GOT3 (cell line): ENCODE measurements around the gene PAOX.
"Not testable (repeated sequence)": the region's sequence is repeated elsewhere in the genome, so short reads cannot be mapped to it uniquely, and the experiment has no call there.

Source experiments
- DNase-seq: peaks from one replicate; lab custom pipeline; 2025; ENCODE audit warnings: mixed read lengths; lab: John Stamatoyannopoulos, UW

The PAOX gene

GRCh38 chr10:133385214-133385613, 6.2 kb downstream of the PAOX start:
- no peak for DNase-seq

- DNase-seq = not testable (repeated sequence)
Measured at GRCh38 chr10:133386951-133387350, 7.9 kb downstream of the PAOX start.

GRCh38 chr10:133388236-133388972, 9.3 kb downstream of the PAOX start:
- no peak for DNase-seq

- DNase-seq = no peak
Measured at GRCh38 chr10:133388973-133389818, 10.1 kb downstream of the PAOX start.

- DNase-seq = no peak
Measured at GRCh38 chr10:133390597-133391248, 11.7 kb downstream of the PAOX start.

- no peak for DNase-seq
Measured at GRCh38 chr10:133391249-133391635, 12.2 kb downstream of the PAOX start.

GRCh38 chr10:133391761-133392518, 12.9 kb downstream of the PAOX start:
- DNase-seq = no peak

- DNase-seq = no peak
Measured at GRCh38 chr10:133393401-133394063, 14.5 kb downstream of the PAOX start.

GRCh38 chr10:133394064-133394663, 15.1 kb downstream of the PAOX start, which contains the start of gene MTG1:
TSS of gene MTG1 (plus strand) at chr10:133394157. CDS start at chr10:133394221, 64 bp downstream.
- peak; percentile 92 for DNase-seq

GRCh38 chr10:133394801-133395221, 15.7 kb downstream of the PAOX start:
- no peak for DNase-seq

- no peak for DNase-seq
Measured at GRCh38 chr10:133396035-133396624, 17.1 kb downstream of the PAOX start.

GRCh38 chr10:133397938-133398337, 18.9 kb downstream of the PAOX start:
- DNase-seq = no peak

- no peak for DNase-seq
Measured at GRCh38 chr10:133399123-133399601, 20.1 kb downstream of the PAOX start.

GRCh38 chr10:133400624-133401424, 21.8 kb downstream of the PAOX start:
- DNase-seq = no peak

- DNase-seq = no peak
Measured at GRCh38 chr10:133401500-133401899, 22.4 kb downstream of the PAOX start.

- no peak for DNase-seq
Measured at GRCh38 chr10:133401981-133402725, 23.1 kb downstream of the PAOX start.

GRCh38 chr10:133403359-133403758, 24.3 kb downstream of the PAOX start:
- no peak for DNase-seq

GRCh38 chr10:133403784-133404183, 24.7 kb downstream of the PAOX start:
- DNase-seq = no peak

GRCh38 chr10:133405272-133405671, 26.2 kb downstream of the PAOX start:
- DNase-seq = no peak
